Measurements from ENCODE around the gene PHACTR1. TPM values are rescaled to one million over a fixed set of nuclear protein-coding genes. Genes with fewer than 3 reads are reported as not detected.
A peak's percentile ranks its signal among the peaks of the same experiment; 100 is the strongest.

PHACTR1 gene
- total RNA-seq, 6 experiments from 2014 or later: 0.20 to 3.5 (median 0.93) TPM

DNA sequence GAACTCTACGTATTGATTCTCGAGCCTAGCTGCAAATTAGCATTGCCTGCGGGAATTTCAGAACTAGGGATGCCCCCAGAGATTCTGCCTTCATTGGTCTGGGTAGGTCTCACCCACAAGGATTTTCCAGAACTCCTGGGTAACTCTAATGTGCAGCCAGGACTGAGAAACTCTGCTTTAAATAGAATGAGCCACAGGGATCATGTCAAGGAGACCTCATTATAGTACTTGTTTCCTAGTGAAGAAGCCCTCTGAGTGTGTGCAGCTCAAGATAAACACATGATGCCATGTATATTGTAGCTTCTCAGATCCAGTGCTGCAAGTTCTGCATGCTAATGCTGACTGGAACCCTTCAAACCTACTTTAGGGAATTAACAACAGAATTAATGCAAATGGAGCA, 179.2 kb downstream of the PHACTR1 start:
- intact Hi-C loops (cut with DNase I): no loop called here
- Histone ChIP-seq H3K4me3 (no peak overlapping the region), H3K27ac (no peak overlapping the region), H3K9me3 (no peaks in the 10 kb centered on the region), H3K27me3 (no peaks in the 10 kb centered on the region), H3K4me1 (no peaks in the 10 kb centered on the region), H3K36me3 (no peaks in the 10 kb centered on the region)
- WGBS (ENCODE audit: insufficient coverage, low coverage, low lambda C conversion rate, missing lambda C conversion rate): 79% methylated on average over 3 of the region's 3 CpGs
- ATAC-seq (no peak), DNase-seq (no peak)
- no peak for TF ChIP-seq CTCF (IDR thresholded peaks at IDR 0.05)
- TF ChIP-seq POLR2A (IDR thresholded peaks at IDR 0.05): no peak

- no peak overlapping the region for H3K4me3 ChIP-seq
- H3K36me3 ChIP-seq: no peaks in the 10 kb centered on the region
- ATAC-seq (no peak), DNase-seq (no peak)
- no peaks in the 10 kb centered on the region for H3K27me3 ChIP-seq
- H3K9me3 ChIP-seq: no peaks in the 10 kb centered on the region
- WGBS (ENCODE audit: insufficient coverage, low coverage, low lambda C conversion rate, missing lambda C conversion rate): 37% methylated on average over 6 of the region's 7 CpGs
- H3K27ac ChIP-seq: no peak overlapping the region
- TF ChIP-seq CTCF (IDR thresholded peaks at IDR 0.05) (no peak), POLR2A (IDR thresholded peaks at IDR 0.05) (no peak)
- H3K4me1 ChIP-seq: no peaks in the 10 kb centered on the region
- intact Hi-C loops (cut with DNase I): no loop called here
These were observed 179.7 kb downstream of the PHACTR1 start for GRCh38 chr6:12896208-12896733.

GRCh38 chr6:12898603-12899002, 182.0 kb downstream of the PHACTR1 start:
- no peaks in the 10 kb centered on the region for H3K27me3 ChIP-seq
- WGBS (ENCODE audit: insufficient coverage, low coverage, low lambda C conversion rate, missing lambda C conversion rate): 79% methylated on average over 6 of the region's 10 CpGs
- peak in 1 of 4 donors; percentile 26 for ATAC-seq
- H3K4me1 ChIP-seq: no peaks in the 10 kb centered on the region
- no peak overlapping the region for H3K4me3 ChIP-seq
- TF ChIP-seq CTCF (IDR thresholded peaks at IDR 0.05): no peak
- no peak for TF ChIP-seq POLR2A (IDR thresholded peaks at IDR 0.05)
- DNase-seq: no peak
- H3K27ac ChIP-seq: no peak overlapping the region
- no peaks in the 10 kb centered on the region for H3K9me3 ChIP-seq
- H3K36me3 ChIP-seq: no peaks in the 10 kb centered on the region
- intact Hi-C loops (cut with DNase I): no loop called here

GRCh38 chr6:12899046-12899833, 182.7 kb downstream of the PHACTR1 start:
- no peak for DNase-seq
- Histone ChIP-seq H3K4me3 (no peak overlapping the region), H3K27ac (no peak overlapping the region), H3K27me3 (no peaks in the 10 kb centered on the region), H3K9me3 (no peaks in the 10 kb centered on the region), H3K4me1 (no peaks in the 10 kb centered on the region), H3K36me3 (no peaks in the 10 kb centered on the region)
- intact Hi-C loops (cut with DNase I): no loop called here
- 100% methylated on average over 1 of the region's 4 CpGs for WGBS (ENCODE audit: insufficient coverage, low coverage, low lambda C conversion rate, missing lambda C conversion rate)
- ATAC-seq: no peak
- no peak for TF ChIP-seq CTCF (IDR thresholded peaks at IDR 0.05)
- TF ChIP-seq POLR2A (IDR thresholded peaks at IDR 0.05): no peak
